Measurements from ENCODE around the gene LGI4. TPM values are rescaled to one million over a fixed set of nuclear protein-coding genes. Genes with fewer than 3 reads are reported as not detected.
"Not testable (repeated sequence)": the region's sequence is repeated elsewhere in the genome, so short reads cannot be mapped to it uniquely, and the experiment has no call there.

LGI4 gene
- total RNA-seq, 1 donor from 2014 or later = 16.1 TPM

- Mint-ChIP-seq H3K27me3 (ENCODE audit: low read depth) (no peaks in the 10 kb centered on the region), H3K4me1 (peaks cover 54% of the 10 kb centered on the region), H3K4me3 (no peak overlapping the region), H3K9me3 (peaks cover 12% of the 10 kb centered on the region), H3K36me3 (ENCODE audit: low read depth) (peaks cover 8% of the 10 kb centered on the region), H3K27ac (ENCODE audit: unreplicated experiment) (no peak overlapping the region)
- no peak for DNase-seq (ENCODE audit: low read depth, low spot score)
- TF ChIP-seq, protein P1, sequence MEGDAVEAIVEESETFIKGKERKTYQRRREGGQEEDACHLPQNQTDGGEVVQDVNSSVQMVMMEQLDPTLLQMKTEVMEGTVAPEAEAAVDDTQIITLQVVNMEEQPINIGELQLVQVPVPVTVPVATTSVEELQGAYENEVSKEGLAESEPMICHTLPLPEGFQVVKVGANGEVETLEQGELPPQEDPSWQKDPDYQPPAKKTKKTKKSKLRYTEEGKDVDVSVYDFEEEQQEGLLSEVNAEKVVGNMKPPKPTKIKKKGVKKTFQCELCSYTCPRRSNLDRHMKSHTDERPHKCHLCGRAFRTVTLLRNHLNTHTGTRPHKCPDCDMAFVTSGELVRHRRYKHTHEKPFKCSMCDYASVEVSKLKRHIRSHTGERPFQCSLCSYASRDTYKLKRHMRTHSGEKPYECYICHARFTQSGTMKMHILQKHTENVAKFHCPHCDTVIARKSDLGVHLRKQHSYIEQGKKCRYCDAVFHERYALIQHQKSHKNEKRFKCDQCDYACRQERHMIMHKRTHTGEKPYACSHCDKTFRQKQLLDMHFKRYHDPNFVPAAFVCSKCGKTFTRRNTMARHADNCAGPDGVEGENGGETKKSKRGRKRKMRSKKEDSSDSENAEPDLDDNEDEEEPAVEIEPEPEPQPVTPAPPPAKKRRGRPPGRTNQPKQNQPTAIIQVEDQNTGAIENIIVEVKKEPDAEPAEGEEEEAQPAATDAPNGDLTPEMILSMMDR (conservative IDR thresholded peaks at IDR 0.05) = no peak
Measured at GRCh38 chr19:35133826-35134225, 1.0 kb downstream of the LGI4 start.

DNA sequence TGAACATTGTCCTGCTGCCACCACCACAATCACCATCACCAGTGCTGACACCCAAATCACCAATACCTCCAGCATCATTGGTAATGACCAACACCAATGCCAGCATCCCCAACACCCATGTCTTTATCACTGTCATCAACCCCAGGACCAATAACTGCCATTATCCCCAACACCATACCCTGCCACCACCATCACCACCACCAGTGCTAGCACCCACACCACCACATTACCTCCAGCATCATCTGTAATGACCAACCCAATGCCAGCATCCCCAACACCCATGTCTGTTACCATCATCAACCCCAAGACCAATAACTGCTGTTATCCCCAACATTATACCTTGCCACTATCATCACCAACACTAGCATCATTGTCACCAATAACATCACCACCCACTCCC lies 2.6 kb downstream of the LGI4 start:
- TF ChIP-seq, protein P1 (conservative IDR thresholded peaks at IDR 0.05) = no peak
- Mint-ChIP-seq H3K36me3 (ENCODE audit: low read depth) (peaks cover 8% of the 10 kb centered on the region), H3K27ac (ENCODE audit: unreplicated experiment) (peak overlapping the region; percentile 0), H3K27me3 (ENCODE audit: low read depth) (no peaks in the 10 kb centered on the region), H3K9me3 (peaks cover 12% of the 10 kb centered on the region), H3K4me1 (peaks cover 43% of the 10 kb centered on the region), H3K4me3 (no peak overlapping the region)
- DNase-seq (ENCODE audit: low read depth, low spot score) = no peak

GRCh38 chr19:35130761-35131720 lies 3.8 kb downstream of the LGI4 start:
- H3K9me3 Mint-ChIP-seq = peaks cover 12% of the 10 kb centered on the region
- no peak overlapping the region for H3K4me3 Mint-ChIP-seq
- DNase-seq (ENCODE audit: low read depth, low spot score) = no peak
- TF ChIP-seq, protein P1 (conservative IDR thresholded peaks at IDR 0.05) = no peak
- no peak overlapping the region for H3K27ac Mint-ChIP-seq (ENCODE audit: unreplicated experiment)
- H3K36me3 Mint-ChIP-seq (ENCODE audit: low read depth) = peaks cover 8% of the 10 kb centered on the region
- peaks cover 38% of the 10 kb centered on the region for H3K4me1 Mint-ChIP-seq
- no peaks in the 10 kb centered on the region for H3K27me3 Mint-ChIP-seq (ENCODE audit: low read depth)

GRCh38 chr19:35129724-35130274 lies 5.1 kb downstream of the LGI4 start:
- H3K4me3 Mint-ChIP-seq; H3K27me3 Mint-ChIP-seq (ENCODE audit: low read depth); H3K36me3 Mint-ChIP-seq (ENCODE audit: low read depth); DNase-seq (ENCODE audit: low read depth, low spot score): not testable (repeated sequence)
- peak overlapping the region; percentile 29 for H3K27ac Mint-ChIP-seq (ENCODE audit: unreplicated experiment)
- peaks cover 34% of the 10 kb centered on the region for H3K4me1 Mint-ChIP-seq
- peaks cover 12% of the 10 kb centered on the region for H3K9me3 Mint-ChIP-seq

- Mint-ChIP-seq H3K4me3 (no peak overlapping the region), H3K36me3 (ENCODE audit: low read depth) (peaks cover 8% of the 10 kb centered on the region), H3K27ac (ENCODE audit: unreplicated experiment) (peak overlapping the region; percentile 20), H3K4me1 (peaks cover 38% of the 10 kb centered on the region), H3K27me3 (ENCODE audit: low read depth) (no peaks in the 10 kb centered on the region), H3K9me3 (peaks cover 12% of the 10 kb centered on the region)
- TF ChIP-seq, protein P1 (conservative IDR thresholded peaks at IDR 0.05) = no peak
- no peak for DNase-seq (ENCODE audit: low read depth, low spot score)
Measured at GRCh38 chr19:35128398-35129057, 6.3 kb downstream of the LGI4 start.

Data from neural crest cell (in vitro differentiated cells).